ENCODE results near the gene TXNRD1.

The TXNRD1 gene

DNA sequence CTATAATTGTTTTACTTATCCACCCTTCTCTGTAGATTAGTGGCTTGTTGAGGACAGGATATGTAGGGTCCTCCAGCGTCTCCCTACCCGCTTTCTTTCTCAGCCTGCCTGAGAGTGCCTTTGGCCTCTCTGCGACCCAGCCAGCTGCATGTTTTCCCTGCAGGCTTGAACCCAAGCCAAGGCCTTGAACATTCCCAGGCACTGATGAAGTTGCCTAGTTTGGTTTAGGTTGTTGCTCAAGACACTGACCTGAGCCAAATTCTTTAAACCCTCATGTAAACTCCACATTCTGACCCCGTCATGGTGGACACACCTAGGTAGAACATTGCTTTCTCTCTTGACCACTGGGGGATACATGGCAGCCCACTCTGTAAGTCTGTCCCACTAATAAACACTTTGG lies 33.4 kb upstream of the TXNRD1 start:
- no peak overlapping the region for H3K4me3 ChIP-seq (ENCODE audit: control insufficient read depth, low read depth, low read length)
- TF ChIP-seq, protein P1, sequence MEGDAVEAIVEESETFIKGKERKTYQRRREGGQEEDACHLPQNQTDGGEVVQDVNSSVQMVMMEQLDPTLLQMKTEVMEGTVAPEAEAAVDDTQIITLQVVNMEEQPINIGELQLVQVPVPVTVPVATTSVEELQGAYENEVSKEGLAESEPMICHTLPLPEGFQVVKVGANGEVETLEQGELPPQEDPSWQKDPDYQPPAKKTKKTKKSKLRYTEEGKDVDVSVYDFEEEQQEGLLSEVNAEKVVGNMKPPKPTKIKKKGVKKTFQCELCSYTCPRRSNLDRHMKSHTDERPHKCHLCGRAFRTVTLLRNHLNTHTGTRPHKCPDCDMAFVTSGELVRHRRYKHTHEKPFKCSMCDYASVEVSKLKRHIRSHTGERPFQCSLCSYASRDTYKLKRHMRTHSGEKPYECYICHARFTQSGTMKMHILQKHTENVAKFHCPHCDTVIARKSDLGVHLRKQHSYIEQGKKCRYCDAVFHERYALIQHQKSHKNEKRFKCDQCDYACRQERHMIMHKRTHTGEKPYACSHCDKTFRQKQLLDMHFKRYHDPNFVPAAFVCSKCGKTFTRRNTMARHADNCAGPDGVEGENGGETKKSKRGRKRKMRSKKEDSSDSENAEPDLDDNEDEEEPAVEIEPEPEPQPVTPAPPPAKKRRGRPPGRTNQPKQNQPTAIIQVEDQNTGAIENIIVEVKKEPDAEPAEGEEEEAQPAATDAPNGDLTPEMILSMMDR (conservative IDR thresholded peaks at IDR 0.05; ENCODE audit: control insufficient read depth, insufficient read depth, low read depth, low read length) = no peak
- peak; percentile 97 for DNase-seq (ENCODE audit: low read depth)

DNA sequence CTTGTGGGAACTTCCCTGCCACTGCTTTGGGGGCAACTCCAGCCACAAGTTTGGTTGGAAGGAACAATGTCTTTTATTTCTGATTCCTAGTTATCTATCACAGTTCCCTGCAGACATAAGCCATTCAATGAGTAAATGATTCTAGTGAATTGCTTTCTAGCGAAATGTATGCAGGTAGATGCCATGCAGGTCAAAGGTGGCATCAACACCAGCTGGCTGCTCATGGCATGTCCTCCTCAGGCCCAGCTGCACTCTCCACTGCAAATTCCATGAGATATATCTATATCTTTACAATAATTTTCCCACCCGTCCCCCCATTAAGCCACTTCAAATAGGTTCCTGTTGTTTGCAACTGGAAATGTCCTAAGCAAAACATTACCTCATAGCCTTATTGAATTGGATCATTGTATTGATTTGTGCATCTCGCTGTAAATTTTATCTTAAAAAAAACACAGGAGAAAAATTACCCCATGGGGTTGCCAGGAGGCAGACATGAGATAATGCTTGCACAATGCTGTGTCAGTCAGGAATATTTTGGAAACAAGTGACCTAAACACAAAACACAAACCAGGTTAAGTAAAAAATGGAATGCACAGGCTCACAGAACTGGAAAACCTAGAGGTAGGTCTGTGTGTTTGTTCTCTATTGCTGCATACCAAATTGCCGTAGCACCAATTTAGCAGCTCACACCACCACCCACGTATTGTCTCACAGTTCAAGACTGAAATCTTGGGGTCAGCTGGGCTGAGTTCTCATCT lies 32.8 kb upstream of the TXNRD1 start:
- H3K4me3 ChIP-seq (ENCODE audit: control insufficient read depth, low read depth, low read length) = no peak overlapping the region
- DNase-seq (ENCODE audit: low read depth) = peak; percentile 40
- TF ChIP-seq, protein P1 (conservative IDR thresholded peaks at IDR 0.05; ENCODE audit: control insufficient read depth, insufficient read depth, low read depth, low read length) = no peak

DNA sequence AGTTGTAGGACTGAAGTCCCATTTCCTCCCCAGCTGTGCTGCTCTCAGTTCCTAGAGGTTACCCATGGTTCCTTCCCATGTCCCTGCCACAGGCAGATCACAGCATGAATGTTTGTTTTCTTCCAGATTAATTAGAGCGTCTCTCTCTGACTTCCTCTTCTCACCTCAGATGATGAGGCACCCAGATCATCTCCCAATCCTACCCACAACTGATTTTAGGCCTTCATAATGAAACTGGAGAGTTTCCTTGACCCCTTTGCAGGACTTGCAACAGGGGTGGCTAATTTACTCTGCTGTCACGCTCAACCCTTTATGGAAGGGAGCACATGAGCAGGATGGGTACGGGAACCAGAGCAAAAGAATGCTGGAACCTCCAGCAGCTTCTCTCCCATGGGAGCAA lies 32.1 kb upstream of the TXNRD1 start:
- DNase-seq (ENCODE audit: low read depth) = no peak
- TF ChIP-seq, protein P1 (conservative IDR thresholded peaks at IDR 0.05; ENCODE audit: control insufficient read depth, insufficient read depth, low read depth, low read length) = no peak
- no peak overlapping the region for H3K4me3 ChIP-seq (ENCODE audit: control insufficient read depth, low read depth, low read length)

DNA sequence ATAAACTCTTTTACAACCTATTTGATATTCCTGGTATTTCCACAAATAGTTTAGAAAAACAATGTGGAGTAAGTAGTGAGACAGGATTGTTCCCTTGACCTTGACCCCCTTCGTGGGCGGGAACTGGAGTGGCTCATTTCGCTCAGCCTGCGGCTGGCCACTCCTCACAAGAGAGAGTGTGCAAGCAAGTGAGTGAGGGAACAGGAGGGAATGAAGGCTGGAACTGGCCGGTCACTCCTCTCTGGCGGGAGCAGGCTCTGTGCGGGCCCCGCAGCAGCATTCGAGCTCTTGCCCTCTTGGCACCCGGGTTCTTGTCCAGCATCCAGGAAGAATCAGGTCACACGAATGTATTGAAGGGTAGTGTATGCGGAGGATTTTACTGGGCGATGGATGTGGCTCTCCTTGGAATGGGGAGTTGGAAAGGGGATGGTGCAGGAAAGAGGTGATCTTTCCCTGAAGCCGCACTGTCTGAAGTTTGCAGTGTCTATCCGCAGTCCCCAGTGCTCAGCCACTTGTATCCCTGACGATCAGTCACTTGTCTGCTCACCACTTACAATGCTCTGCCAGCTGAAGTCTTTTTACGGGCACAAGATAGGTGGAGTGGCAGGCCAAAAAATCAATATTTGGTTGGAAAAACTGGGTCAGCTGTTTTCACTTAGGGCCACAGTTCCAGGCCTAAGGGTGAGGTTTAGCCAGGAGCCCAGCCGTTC lies 28.0 kb upstream of the TXNRD1 start:
- DNase-seq (ENCODE audit: low read depth) = no peak
- TF ChIP-seq, protein P1 (conservative IDR thresholded peaks at IDR 0.05; ENCODE audit: control insufficient read depth, insufficient read depth, low read depth, low read length) = no peak
- no peak overlapping the region for H3K4me3 ChIP-seq (ENCODE audit: control insufficient read depth, low read depth, low read length)

DNA sequence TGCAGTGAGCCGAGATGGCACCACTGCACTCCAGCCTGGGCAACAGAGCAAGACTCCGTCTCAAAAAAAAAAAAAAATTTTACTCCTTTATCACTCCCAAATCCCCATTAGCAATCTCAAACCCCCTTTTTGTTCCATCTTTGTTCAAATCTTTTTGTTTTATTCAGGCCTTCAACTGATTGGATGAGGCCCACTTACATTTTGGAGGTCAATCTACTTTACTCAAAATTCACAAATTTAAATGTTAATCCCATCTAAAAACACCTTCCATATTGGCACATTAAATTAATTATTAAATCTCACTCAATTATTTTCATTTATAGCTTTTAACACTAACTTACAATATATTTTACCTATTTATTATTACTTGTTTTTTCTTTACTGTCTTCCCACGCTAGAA lies 27.0 kb upstream of the TXNRD1 start:
- H3K4me3 ChIP-seq (ENCODE audit: control insufficient read depth, low read depth, low read length) = no peak overlapping the region
- TF ChIP-seq, protein P1 (conservative IDR thresholded peaks at IDR 0.05; ENCODE audit: control insufficient read depth, insufficient read depth, low read depth, low read length) = no peak

DNA sequence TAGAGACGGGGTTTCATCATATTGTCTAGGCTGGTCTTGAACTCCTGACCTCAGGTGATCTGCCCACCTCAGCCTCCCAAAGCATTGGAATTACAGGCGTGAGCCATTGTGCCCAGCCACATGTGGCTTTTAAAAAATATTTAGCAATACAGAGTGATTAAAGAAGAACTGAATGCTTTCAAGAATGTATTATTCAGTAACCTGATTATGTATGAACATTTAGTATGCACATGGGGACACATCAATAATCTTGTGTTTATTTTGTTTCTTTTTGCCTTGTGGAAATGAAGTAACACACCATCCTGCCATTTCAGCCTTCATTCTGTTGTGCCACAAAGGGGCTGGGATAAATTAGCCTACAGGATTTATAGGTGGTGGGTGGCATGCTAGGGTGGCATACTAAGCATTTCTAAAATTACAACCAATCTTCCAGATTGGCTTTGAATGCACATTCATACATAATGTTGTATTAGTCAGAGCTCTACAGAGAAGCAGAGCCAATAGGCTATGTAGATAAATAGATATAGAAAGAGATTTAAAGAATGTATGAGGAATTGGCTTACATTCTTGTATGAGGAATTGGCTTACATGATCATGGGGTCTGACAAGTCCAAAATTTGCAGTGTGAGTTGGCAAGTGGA lies 25.5 kb upstream of the TXNRD1 start:
- TF ChIP-seq, protein P1 (conservative IDR thresholded peaks at IDR 0.05; ENCODE audit: control insufficient read depth, insufficient read depth, low read depth, low read length) = no peak
- no peak overlapping the region for H3K4me3 ChIP-seq (ENCODE audit: control insufficient read depth, low read depth, low read length)
- DNase-seq (ENCODE audit: low read depth) = no peak

More for the DNA sequence above, 27.0 kb upstream of the TXNRD1 start:
- DNase-seq (ENCODE audit: low read depth) = no peak
